Measurements from ENCODE around the gene PRR23A. TPM values are rescaled to one million over a fixed set of nuclear protein-coding genes. Genes with fewer than 3 reads are reported as not detected.

PRR23A gene
- total RNA-seq, 1 donor from 2014 or later: not detected

DNA sequence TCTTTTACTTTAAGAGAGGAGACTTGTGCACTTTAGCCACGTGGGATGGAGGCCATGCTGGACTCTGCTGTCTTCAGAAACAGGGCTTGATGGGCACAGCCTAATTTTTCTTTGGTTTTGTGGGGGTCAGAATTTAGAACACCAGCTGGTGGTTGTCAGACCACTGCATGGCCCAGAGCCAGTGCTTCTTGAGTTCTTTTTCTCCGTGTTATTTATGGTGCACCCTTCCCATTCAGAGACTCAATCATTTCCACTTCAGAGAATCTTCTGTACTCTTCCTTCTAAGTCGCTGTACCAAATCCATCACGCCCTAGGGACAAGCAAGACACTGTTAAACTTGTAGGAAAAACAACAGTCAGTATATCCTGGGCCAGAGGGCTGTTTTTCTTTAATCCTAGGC is 20.1 kb downstream of the PRR23A start:
- H3K79me2 ChIP-seq (ENCODE audit: low read depth): no peaks in the 10 kb centered on the region
- H3K4me2 ChIP-seq: peak overlapping the region; percentile 23
- H3K27ac ChIP-seq: no peak overlapping the region
- Mint-ChIP-seq H3K4me3 (no peak overlapping the region), H3K4me1 (peaks cover 11% of the 10 kb centered on the region), H3K9me3 (no peaks in the 10 kb centered on the region), H3K36me3 (no peaks in the 10 kb centered on the region), H3K27ac (no peak overlapping the region), H3K27me3 (ENCODE audit: insufficient read depth, low read depth) (no peaks in the 10 kb centered on the region)
- no peaks in the 10 kb centered on the region for H3F3A ChIP-seq (ENCODE audit: low read depth)
- no peak overlapping the region for H2AFZ ChIP-seq (replicated peaks)
- H3K4me3 ChIP-seq: no peak overlapping the region
- peak; percentile 48 for DNase-seq (ENCODE audit: low spot score)
- TF ChIP-seq, protein P1, sequence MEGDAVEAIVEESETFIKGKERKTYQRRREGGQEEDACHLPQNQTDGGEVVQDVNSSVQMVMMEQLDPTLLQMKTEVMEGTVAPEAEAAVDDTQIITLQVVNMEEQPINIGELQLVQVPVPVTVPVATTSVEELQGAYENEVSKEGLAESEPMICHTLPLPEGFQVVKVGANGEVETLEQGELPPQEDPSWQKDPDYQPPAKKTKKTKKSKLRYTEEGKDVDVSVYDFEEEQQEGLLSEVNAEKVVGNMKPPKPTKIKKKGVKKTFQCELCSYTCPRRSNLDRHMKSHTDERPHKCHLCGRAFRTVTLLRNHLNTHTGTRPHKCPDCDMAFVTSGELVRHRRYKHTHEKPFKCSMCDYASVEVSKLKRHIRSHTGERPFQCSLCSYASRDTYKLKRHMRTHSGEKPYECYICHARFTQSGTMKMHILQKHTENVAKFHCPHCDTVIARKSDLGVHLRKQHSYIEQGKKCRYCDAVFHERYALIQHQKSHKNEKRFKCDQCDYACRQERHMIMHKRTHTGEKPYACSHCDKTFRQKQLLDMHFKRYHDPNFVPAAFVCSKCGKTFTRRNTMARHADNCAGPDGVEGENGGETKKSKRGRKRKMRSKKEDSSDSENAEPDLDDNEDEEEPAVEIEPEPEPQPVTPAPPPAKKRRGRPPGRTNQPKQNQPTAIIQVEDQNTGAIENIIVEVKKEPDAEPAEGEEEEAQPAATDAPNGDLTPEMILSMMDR (IDR thresholded peaks at IDR 0.05): no peak
- no peak for TF ChIP-seq EZH2phosphoT487 (IDR thresholded peaks at IDR 0.05)
- TF ChIP-seq EZH2 (IDR thresholded peaks at IDR 0.05): no peak
- no peaks in the 10 kb centered on the region for H4K20me1 ChIP-seq (ENCODE audit: low read depth)
- H3K9me3 ChIP-seq (ENCODE audit: low read depth): no peaks in the 10 kb centered on the region
- H3K36me3 ChIP-seq: no peaks in the 10 kb centered on the region
- peaks cover 9% of the 10 kb centered on the region for H3K27me3 ChIP-seq
- H3K9ac ChIP-seq: no peak overlapping the region
- H3K4me1 ChIP-seq: peaks cover 15% of the 10 kb centered on the region

DNA sequence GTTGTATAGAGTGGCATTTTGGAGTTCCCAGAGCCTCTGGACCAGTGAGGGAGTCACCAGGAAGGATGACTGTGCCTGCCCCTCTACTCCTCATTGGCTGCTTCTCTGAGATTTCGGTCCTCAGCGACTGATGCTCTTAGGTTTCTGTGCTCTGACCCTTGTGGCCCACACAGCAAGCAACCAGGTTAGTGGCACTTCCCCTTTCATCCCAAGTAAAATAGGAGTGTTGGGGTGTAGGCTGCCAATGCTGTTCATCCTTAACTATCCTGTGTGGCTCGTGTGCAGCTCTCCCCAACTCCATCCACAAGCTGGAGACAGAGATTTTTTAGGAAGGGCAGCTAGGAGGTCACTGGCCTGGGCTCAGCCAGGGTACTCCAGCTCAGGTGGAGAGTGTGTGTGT is 21.3 kb downstream of the PRR23A start:
- TF ChIP-seq, protein P1 (IDR thresholded peaks at IDR 0.05): no peak
- no peak for TF ChIP-seq EZH2phosphoT487 (IDR thresholded peaks at IDR 0.05)
- no peaks in the 10 kb centered on the region for H3K27me3 Mint-ChIP-seq (ENCODE audit: insufficient read depth, low read depth)
- Histone ChIP-seq H3K9me3 (ENCODE audit: low read depth) (no peaks in the 10 kb centered on the region), H3K36me3 (no peaks in the 10 kb centered on the region), H3F3A (ENCODE audit: low read depth) (no peaks in the 10 kb centered on the region), H3K9ac (no peak overlapping the region), H3K4me2 (no peak overlapping the region), H4K20me1 (ENCODE audit: low read depth) (no peaks in the 10 kb centered on the region), H3K4me3 (no peak overlapping the region), H3K27me3 (peaks cover 12% of the 10 kb centered on the region), H3K79me2 (ENCODE audit: low read depth) (no peaks in the 10 kb centered on the region), H3K4me1 (peaks cover 15% of the 10 kb centered on the region), H3K27ac (no peak overlapping the region), H2AFZ (replicated peaks) (no peak overlapping the region)
- H3K4me3 Mint-ChIP-seq: no peak overlapping the region
- H3K4me1 Mint-ChIP-seq: peaks cover 11% of the 10 kb centered on the region
- no peaks in the 10 kb centered on the region for H3K9me3 Mint-ChIP-seq
- H3K27ac Mint-ChIP-seq: no peak overlapping the region
- H3K36me3 Mint-ChIP-seq: no peaks in the 10 kb centered on the region
- DNase-seq (ENCODE audit: low spot score): no peak

DNA sequence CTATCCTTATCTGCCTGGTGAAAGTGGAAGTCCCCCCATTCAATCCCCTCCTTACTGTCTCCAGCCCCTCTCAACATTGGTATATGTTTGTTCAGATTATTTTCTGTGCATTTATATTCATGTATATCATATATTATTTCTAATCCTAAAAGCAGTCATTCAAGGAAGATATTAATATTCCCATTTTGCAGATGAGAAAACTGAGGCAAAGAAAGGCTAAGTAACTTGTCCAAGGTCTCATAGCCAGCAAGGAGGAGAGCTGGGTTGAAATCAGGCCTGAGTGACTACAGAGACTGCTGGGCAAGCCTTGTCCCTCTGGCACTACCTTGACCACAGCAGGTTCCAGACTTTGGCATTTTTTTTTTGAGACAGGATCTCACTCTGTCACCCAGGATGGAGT is 30.0 kb downstream of the PRR23A start:
- Histone ChIP-seq H3K9me3 (ENCODE audit: low read depth) (no peaks in the 10 kb centered on the region), H3K79me2 (ENCODE audit: low read depth) (no peaks in the 10 kb centered on the region), H3K4me3 (no peak overlapping the region), H3K27me3 (peaks cover 21% of the 10 kb centered on the region), H3K27ac (no peak overlapping the region), H3K4me1 (peaks cover 11% of the 10 kb centered on the region), H3K4me2 (no peak overlapping the region), H3K36me3 (no peaks in the 10 kb centered on the region), H3F3A (ENCODE audit: low read depth) (no peaks in the 10 kb centered on the region), H3K9ac (no peak overlapping the region), H4K20me1 (ENCODE audit: low read depth) (no peaks in the 10 kb centered on the region), H2AFZ (replicated peaks) (no peak overlapping the region)
- Mint-ChIP-seq H3K36me3 (no peaks in the 10 kb centered on the region), H3K9me3 (no peaks in the 10 kb centered on the region), H3K27ac (no peak overlapping the region), H3K4me3 (no peak overlapping the region), H3K4me1 (peaks cover 5% of the 10 kb centered on the region), H3K27me3 (ENCODE audit: insufficient read depth, low read depth) (peaks cover 7% of the 10 kb centered on the region)
- no peak for DNase-seq (ENCODE audit: low spot score)
- TF ChIP-seq, protein P1 (IDR thresholded peaks at IDR 0.05): no peak
- no peak for TF ChIP-seq EZH2 (IDR thresholded peaks at IDR 0.05)
- TF ChIP-seq EZH2phosphoT487 (IDR thresholded peaks at IDR 0.05): no peak
